HepG2 (cell line): ENCODE measurements around the gene ADAMTS2. TPM values are rescaled to one million over a fixed set of nuclear protein-coding genes. Genes with fewer than 3 reads are reported as not detected.

Source experiments
- ATAC-seq: fragments of 200-7000 bp; cut with Tn5 transposase; 3 replicates; pipeline ENCODE4 v1.9.1; 2020; ENCODE audit warnings: mild to moderate bottlenecking, moderate library complexity
- BruUV-seq: library from RNA; stranded (reverse); fragments of 400-500 nt; replicated peaks from 2 replicates; lab custom pipeline; 2021; lab: Mats Ljungman, UMichigan
- CTCF ChIA-PET: fragments of 300-600 bp; formaldehyde crosslinking; extraction: SDS; loops from one replicate; lab custom pipeline; 2021; ENCODE audit warnings: low total read pairs, inconsistent platforms, low intra/inter-chr PET ratio; lab: Yijun Ruan, JAX
- POLR2A ChIA-PET: fragments of 350-600 bp; sonication (Branson Sonifier 250); formaldehyde crosslinking; loops from one replicate; lab custom pipeline; 2020; ENCODE audit warnings: antibody characterized with exemption, inconsistent platforms; lab: Yijun Ruan, JAX
- DNase-seq: peaks from one replicate; pipeline ENCODE4 v3.0.0-alpha.2; 2015; ENCODE audit warnings: low spot score
- FAIRE-seq: peaks from 3 replicates; lab custom pipeline; 2011; peaks lifted over from hg19 to GRCh38; lab: Jason Lieb, UNC
- H2AFZ ChIP-seq: one replicate; pipeline ENCODE4 v1.6.1; 2011; ENCODE audit warnings: low read length, inconsistent platforms
- H3K27ac ChIP-seq: fragments of 300-600 bp; 3 replicates; pipeline ENCODE4 v1.8.0; 2011; ENCODE audit warnings: mixed run types, mild to moderate bottlenecking, mixed read lengths, low read length, inconsistent platforms; ENCODE audit not compliant: insufficient read depth; ENCODE audit errors: extremely low read length
- H3K27me3 ChIP-seq, 2 experiments: fragments of 200-600 bp in 1 of 2; 2 replicates in 1 of 2; 3 replicates in 1 of 2; pipeline versions ENCODE4 v1.6.0 to v1.8.0; 2011; ENCODE audit warnings: low read length in 2 of 2, mild to moderate bottlenecking in 2 of 2, moderate library complexity in 2 of 2, inconsistent platforms in 1 of 2; ENCODE audit not compliant: insufficient read depth in 2 of 2, control insufficient read depth in 1 of 2
- H3K36me3 ChIP-seq, 2 experiments: fragments of 200-600 bp in 1 of 2; replicated peaks in 1 of 2; 2 replicates in 1 of 2; 3 replicates in 1 of 2; pipeline versions ENCODE4 v1.5.1 to v1.8.0; 2011; ENCODE audit warnings: low read length in 2 of 2, inconsistent platforms in 1 of 2; ENCODE audit not compliant: insufficient read depth in 2 of 2, control insufficient read depth in 1 of 2
- H3K4me1 ChIP-seq: 2 replicates; pipeline ENCODE4 v1.5.1; 2012; ENCODE audit warnings: low read length, inconsistent platforms; ENCODE audit not compliant: insufficient read depth
- H3K4me2 ChIP-seq: 2 replicates; pipeline ENCODE4 v1.6.0; 2011; ENCODE audit warnings: low read depth, low read length, inconsistent platforms
- H3K4me3 ChIP-seq, 3 experiments: fragments of 200-600 bp in 1 of 3; sonication (generic), shearing (Covaris generic) in 1 of 3; replicated peaks in 1 of 3; 2 replicates each; pipeline ENCODE4 v1.5.1; 2011 to 2016; ENCODE audit warnings: low read length in 3 of 3, inconsistent platforms in 2 of 3, low read depth in 2 of 3, mild to moderate bottlenecking in 2 of 3, control low read depth in 1 of 3, mixed read lengths in 1 of 3; ENCODE audit not compliant: insufficient read depth in 1 of 3
- H3K79me2 ChIP-seq: one replicate; pipeline ENCODE4 v1.6.1; 2011; ENCODE audit warnings: low read length, inconsistent platforms; ENCODE audit not compliant: insufficient read depth
- H3K9ac ChIP-seq: 2 replicates; pipeline ENCODE4 v1.6.0; 2011; ENCODE audit warnings: mild to moderate bottlenecking, low read depth, low read length, inconsistent platforms; ENCODE audit not compliant: insufficient read depth
- H3K9me3 ChIP-seq: 2 replicates; pipeline ENCODE4 v1.5.1; 2012; ENCODE audit warnings: mild to moderate bottlenecking, low read length
- H4K20me1 ChIP-seq: 2 replicates; pipeline ENCODE4 v1.6.0; 2011; ENCODE audit warnings: inconsistent platforms, mild to moderate bottlenecking, low read length, moderate library complexity; ENCODE audit not compliant: insufficient read depth
- ELF1 ChIP-seq: sonication (generic); formaldehyde crosslinking; IDR thresholded peaks from 2 replicates; pipeline ENCODE4 v1.4.0; 2020; ENCODE audit warnings: missing genetic modification reagents
- RORA ChIP-seq: sonication (generic); formaldehyde crosslinking; IDR thresholded peaks from 2 replicates; pipeline ENCODE4 v1.5.0; 2020; ENCODE audit warnings: mild to moderate bottlenecking, missing genetic modification reagents, moderate library complexity
- TEAD3 ChIP-seq: optimal IDR thresholded peaks from 2 replicates; pipeline ENCODE3; 2016; ENCODE audit warnings: borderline replicate concordance
- YY1 ChIP-seq: IDR thresholded peaks from 2 replicates; pipeline ENCODE4 v1.6.1; 2011; ENCODE audit warnings: low read length, low read depth, moderate library complexity, mild to moderate bottlenecking; ENCODE audit not compliant: insufficient read depth, insufficient replicate concordance
- ZBTB20 ChIP-seq: sonication (generic); formaldehyde crosslinking; IDR thresholded peaks from 2 replicates; pipeline ENCODE4 v1.8.1; 2023; ENCODE audit warnings: missing genetic modification reagents, low read depth, mild to moderate bottlenecking, borderline replicate concordance
- ZNF232 ChIP-seq: sonication (generic); formaldehyde crosslinking; IDR thresholded peaks from 2 replicates; pipeline ENCODE4 v1.4.0; 2020; ENCODE audit warnings: missing genetic modification reagents, borderline replicate concordance
- ZNF282 ChIP-seq: fragments of 450-650 bp; IDR thresholded peaks from 2 replicates; pipeline ENCODE4 v1.6.1; 2018; ENCODE audit not compliant: partially characterized antibody
- ZNF30 ChIP-seq: sonication (generic); formaldehyde crosslinking; IDR thresholded peaks from 2 replicates; pipeline ENCODE4 v1.5.0; 2020; ENCODE audit warnings: mild to moderate bottlenecking, missing genetic modification reagents
- ZNF746 ChIP-seq: sonication (generic); formaldehyde crosslinking; IDR thresholded peaks from 2 replicates; pipeline ENCODE4 v1.8.0; 2022; ENCODE audit warnings: mild to moderate bottlenecking, missing genetic modification reagents
- WGBS: methylation state at CpG from one replicate; pipeline ENCODE4 v1.1.6; 2017; ENCODE audit warnings: low lambda C conversion rate; 5-methylcytosine and 5-hydroxymethylcytosine counted together
- in situ Hi-C: cut with HindIII; loops from 2 replicates; pipeline ENCODE4 v1.10.0; 2017; ENCODE audit warnings: low pct_unique_long_range_greater_than_20kb; ENCODE audit not compliant: extremely low pct_ligation_motif_present
- intact Hi-C: fragments of 100-400 bp; cut with micrococcal nuclease; formaldehyde crosslinking; loops from one replicate; pipeline ENCODE4 v1.10.0; 2022; ENCODE audit not compliant: unreplicated experiment
- polyA plus RNA-seq, 8 experiments: library from polyadenylated mRNA; depleted of rRNA in 3 of 8; stranded (reverse) in 7 of 8; unstranded in 1 of 8; fragments of >200 nt; fragmentation: Illumina TruSeq in 4 of 8; extraction: Trizol in 4 of 8; gene quantifications; 2 replicates each; pipeline versions ENCODE4 v1.2.1 to v1.2.3, GENCODE V29; 2011 to 2016; ENCODE audit warnings: low read depth in 4 of 8, missing spikeins in 1 of 8, mixed read lengths in 1 of 8; ENCODE audit not compliant: insufficient read depth in 1 of 8
- total RNA-seq, 5 experiments: library from RNA; depleted of rRNA; stranded (reverse); fragments of >200 nt; fragmentation: Illumina TruSeq; extraction: Trizol; gene quantifications; 2 replicates each; pipeline ENCODE4 v1.2.3, GENCODE V29; 2016; ENCODE audit warnings: low read depth in 1 of 5
- TF ChIP-seq, protein P1 (sequence below): sonication (generic); formaldehyde crosslinking; IDR thresholded peaks from 2 replicates; pipeline ENCODE4 v1.5.0; 2020; ENCODE audit warnings: missing genetic modification reagents
- TF ChIP-seq, protein P2 (sequence below): sonication (generic); formaldehyde crosslinking; IDR thresholded peaks from 2 replicates; pipeline ENCODE4 v1.4.0; 2020; ENCODE audit warnings: missing genetic modification reagents
- TF ChIP-seq, protein P3 (sequence below): sonication (generic); formaldehyde crosslinking; IDR thresholded peaks from 2 replicates; pipeline ENCODE4 v1.4.0; 2020; ENCODE audit warnings: mild to moderate bottlenecking, missing genetic modification reagents
- TF ChIP-seq, protein P4 (sequence below): sonication (generic); formaldehyde crosslinking; IDR thresholded peaks from 2 replicates; pipeline ENCODE4 v1.8.0; 2022; ENCODE audit warnings: missing genetic modification reagents, low read depth, mild to moderate bottlenecking, borderline replicate concordance
- TF ChIP-seq, protein P5 (sequence below), 2 experiments: sonication (generic) in 1 of 2; formaldehyde crosslinking in 1 of 2; IDR thresholded peaks; 2 replicates each; pipeline versions ENCODE4 v1.5.1 to v1.6.1; 2011 to 2020; ENCODE audit warnings: borderline replicate concordance in 1 of 2, low read depth in 1 of 2, low read length in 1 of 2, mild to moderate bottlenecking in 1 of 2, missing genetic modification reagents in 1 of 2, moderate library complexity in 1 of 2
- TF ChIP-seq, protein P6 (sequence below): sonication (generic); formaldehyde crosslinking; IDR thresholded peaks from 2 replicates; pipeline ENCODE4 v1.4.0; 2020; ENCODE audit warnings: missing genetic modification reagents, borderline replicate concordance

Gene ADAMTS2
- total and polyA plus RNA-seq, 2 of the 13 experiments (the other 11 are each of a cell fraction or from before 2014, with no cell fraction given) = 0.24 to 3.5 TPM

DNA sequence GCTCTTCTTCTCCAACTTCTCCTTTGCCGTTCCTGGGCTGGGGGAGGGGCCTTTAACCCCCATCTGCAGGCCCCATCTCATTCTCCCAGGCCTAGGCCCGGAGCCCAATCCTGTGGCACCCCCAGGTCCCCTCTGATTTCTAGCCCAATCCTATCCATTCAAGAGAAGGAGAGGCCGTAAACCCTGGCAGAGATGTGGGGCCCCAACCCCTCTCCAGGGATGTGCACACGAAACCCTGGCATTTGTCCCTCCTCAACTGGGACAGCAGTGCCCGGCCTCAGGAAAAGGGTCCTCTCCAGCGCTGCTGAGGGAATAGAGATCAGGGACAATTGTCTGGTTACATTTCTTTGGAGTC is 24.2 kb upstream of the ADAMTS2 start:
- no peaks in the 10 kb centered on the region for H4K20me1 ChIP-seq
- CTCF ChIA-PET = no interaction called here
- WGBS = 42% methylated on average over 3 of the region's 6 CpGs
- POLR2A ChIA-PET = no interaction called here
- in situ Hi-C loops (no loop called here), intact Hi-C loops (loop anchor here (1.0 kb wide), 1 partner anchor 11 kb away; no protein-coding TSS in a partner anchor)
- H3K9me3 ChIP-seq = no peaks in the 10 kb centered on the region
- H3K79me2 ChIP-seq = no peaks in the 10 kb centered on the region
- no TSS peak for BruUV-seq
- H3K27me3 ChIP-seq = peaks cover 7 to 74% of the 10 kb centered on the region in 2 experiments; a peak in 4 of 5 replicates
- H3K4me1 ChIP-seq = no peaks in the 10 kb centered on the region
- H3K27ac ChIP-seq = no peak overlapping the region
- H2AFZ ChIP-seq = no peak overlapping the region
- no peak for FAIRE-seq
- no peaks in the 10 kb centered on the region for H3K36me3 ChIP-seq
- no peak overlapping the region for H3K4me2 ChIP-seq
- no peak for ATAC-seq
- no peak overlapping the region for H3K4me3 ChIP-seq
- H3K9ac ChIP-seq = no peak overlapping the region
- no peak for DNase-seq
- TF ChIP-seq, protein P1, sequence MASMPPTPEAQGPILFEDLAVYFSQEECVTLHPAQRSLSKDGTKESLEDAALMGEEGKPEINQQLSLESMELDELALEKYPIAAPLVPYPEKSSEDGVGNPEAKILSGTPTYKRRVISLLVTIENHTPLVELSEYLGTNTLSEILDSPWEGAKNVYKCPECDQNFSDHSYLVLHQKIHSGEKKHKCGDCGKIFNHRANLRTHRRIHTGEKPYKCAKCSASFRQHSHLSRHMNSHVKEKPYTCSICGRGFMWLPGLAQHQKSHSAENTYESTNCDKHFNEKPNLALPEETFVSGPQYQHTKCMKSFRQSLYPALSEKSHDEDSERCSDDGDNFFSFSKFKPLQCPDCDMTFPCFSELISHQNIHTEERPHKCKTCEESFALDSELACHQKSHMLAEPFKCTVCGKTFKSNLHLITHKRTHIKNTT (CRISPR knock-in tag) = no peak
- TF ChIP-seq, protein P2, sequence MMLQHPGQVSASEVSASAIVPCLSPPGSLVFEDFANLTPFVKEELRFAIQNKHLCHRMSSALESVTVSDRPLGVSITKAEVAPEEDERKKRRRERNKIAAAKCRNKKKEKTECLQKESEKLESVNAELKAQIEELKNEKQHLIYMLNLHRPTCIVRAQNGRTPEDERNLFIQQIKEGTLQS = no peak
- TF ChIP-seq, protein P3, sequence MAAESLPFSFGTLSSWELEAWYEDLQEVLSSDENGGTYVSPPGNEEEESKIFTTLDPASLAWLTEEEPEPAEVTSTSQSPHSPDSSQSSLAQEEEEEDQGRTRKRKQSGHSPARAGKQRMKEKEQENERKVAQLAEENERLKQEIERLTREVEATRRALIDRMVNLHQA (CRISPR knock-in tag) = no peak
- no peak for TF ChIP-seq ZNF30 (CRISPR knock-in tag)
- no peak for TF ChIP-seq ZNF746 (CRISPR knock-in tag)
- TF ChIP-seq, protein P4, sequence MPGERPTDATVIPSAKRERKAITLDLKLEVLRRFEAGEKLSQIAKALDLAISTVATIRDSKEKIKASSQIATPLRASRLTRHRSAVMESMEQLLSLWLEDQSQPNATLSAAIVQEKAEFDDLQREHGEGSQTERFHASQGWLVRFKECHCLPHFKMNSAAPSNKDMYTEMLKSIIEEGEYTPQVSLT (CRISPR knock-in tag) = no peak
- no peak for TF ChIP-seq RORA
- TF ChIP-seq ELF1 (CRISPR knock-in tag) = no peak
- TF ChIP-seq TEAD3 (CRISPR knock-in tag) = no peak
- no peak for TF ChIP-seq ZBTB20 (CRISPR knock-in tag)
- TF ChIP-seq ZNF282 = no peak
- TF ChIP-seq, protein P5, sequence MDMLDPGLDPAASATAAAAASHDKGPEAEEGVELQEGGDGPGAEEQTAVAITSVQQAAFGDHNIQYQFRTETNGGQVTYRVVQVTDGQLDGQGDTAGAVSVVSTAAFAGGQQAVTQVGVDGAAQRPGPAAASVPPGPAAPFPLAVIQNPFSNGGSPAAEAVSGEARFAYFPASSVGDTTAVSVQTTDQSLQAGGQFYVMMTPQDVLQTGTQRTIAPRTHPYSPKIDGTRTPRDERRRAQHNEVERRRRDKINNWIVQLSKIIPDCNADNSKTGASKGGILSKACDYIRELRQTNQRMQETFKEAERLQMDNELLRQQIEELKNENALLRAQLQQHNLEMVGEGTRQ (IDR thresholded peaks at IDR 0.05; ENCODE audit: low read depth, low read length) = no peak
- TF ChIP-seq, protein P5 (CRISPR knock-in tag; IDR thresholded peaks at IDR 0.05; ENCODE audit: borderline replicate concordance) = no peak
- TF ChIP-seq YY1 = no peak
- TF ChIP-seq ZNF232 (CRISPR knock-in tag) = no peak
- TF ChIP-seq, protein P6, sequence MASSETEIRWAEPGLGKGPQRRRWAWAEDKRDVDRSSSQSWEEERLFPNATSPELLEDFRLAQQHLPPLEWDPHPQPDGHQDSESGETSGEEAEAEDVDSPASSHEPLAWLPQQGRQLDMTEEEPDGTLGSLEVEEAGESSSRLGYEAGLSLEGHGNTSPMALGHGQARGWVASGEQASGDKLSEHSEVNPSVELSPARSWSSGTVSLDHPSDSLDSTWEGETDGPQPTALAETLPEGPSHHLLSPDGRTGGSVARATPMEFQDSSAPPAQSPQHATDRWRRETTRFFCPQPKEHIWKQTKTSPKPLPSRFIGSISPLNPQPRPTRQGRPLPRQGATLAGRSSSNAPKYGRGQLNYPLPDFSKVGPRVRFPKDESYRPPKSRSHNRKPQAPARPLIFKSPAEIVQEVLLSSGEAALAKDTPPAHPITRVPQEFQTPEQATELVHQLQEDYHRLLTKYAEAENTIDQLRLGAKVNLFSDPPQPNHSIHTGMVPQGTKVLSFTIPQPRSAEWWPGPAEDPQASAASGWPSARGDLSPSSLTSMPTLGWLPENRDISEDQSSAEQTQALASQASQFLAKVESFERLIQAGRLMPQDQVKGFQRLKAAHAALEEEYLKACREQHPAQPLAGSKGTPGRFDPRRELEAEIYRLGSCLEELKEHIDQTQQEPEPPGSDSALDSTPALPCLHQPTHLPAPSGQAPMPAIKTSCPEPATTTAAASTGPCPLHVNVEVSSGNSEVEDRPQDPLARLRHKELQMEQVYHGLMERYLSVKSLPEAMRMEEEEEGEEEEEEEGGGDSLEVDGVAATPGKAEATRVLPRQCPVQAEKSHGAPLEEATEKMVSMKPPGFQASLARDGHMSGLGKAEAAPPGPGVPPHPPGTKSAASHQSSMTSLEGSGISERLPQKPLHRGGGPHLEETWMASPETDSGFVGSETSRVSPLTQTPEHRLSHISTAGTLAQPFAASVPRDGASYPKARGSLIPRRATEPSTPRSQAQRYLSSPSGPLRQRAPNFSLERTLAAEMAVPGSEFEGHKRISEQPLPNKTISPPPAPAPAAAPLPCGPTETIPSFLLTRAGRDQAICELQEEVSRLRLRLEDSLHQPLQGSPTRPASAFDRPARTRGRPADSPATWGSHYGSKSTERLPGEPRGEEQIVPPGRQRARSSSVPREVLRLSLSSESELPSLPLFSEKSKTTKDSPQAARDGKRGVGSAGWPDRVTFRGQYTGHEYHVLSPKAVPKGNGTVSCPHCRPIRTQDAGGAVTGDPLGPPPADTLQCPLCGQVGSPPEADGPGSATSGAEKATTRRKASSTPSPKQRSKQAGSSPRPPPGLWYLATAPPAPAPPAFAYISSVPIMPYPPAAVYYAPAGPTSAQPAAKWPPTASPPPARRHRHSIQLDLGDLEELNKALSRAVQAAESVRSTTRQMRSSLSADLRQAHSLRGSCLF (CRISPR knock-in tag) = no peak
